Measurements from ENCODE around the gene KCNB1. TPM values are rescaled to one million over a fixed set of nuclear protein-coding genes. Genes with fewer than 3 reads are reported as not detected.
A peak's percentile ranks its signal among the peaks of the same experiment; 100 is the strongest.

KCNB1 gene
- total RNA-seq, 5 donors from 2014 or later (not counting 1 experiment from before 2014, with no cell fraction given) = 0.03 to 0.13 (median 0.12) TPM; not detected in 1

DNA sequence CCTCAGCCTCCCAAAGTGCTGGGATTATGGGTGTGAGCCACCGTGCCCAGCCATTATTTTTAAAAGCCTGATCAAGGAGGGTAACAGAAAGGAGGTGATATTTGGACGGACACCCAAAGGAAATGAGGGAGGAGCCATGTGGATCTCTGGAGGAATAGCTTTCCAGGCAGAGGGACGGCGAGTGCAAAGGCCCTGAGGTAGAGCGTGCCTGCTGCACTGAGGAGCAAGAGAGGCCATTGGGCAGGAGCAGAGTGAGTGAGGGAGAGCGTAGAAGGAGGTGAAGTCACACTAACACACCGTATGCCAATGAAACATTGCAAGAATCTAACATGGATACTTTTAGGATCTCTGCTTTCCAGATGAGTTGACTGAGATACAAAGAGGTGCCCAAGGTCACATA, 145.7 kb downstream of the KCNB1 start:
- H3K36me3 Mint-ChIP-seq = no peaks in the 10 kb centered on the region
- Histone ChIP-seq H3K27me3 (replicated peaks in 1 of 2; ENCODE audit: control insufficient read depth in 2 of 2, extremely low read depth in 1 of 2, insufficient read depth in 2 of 2, low read length in 1 of 2) (peaks cover 0 to 28% of the 10 kb centered on the region in 2 experiments), H3K4me3 (ENCODE audit: control insufficient read depth in 1 of 2, extremely low read depth in 1 of 2, low read length in 1 of 2) (no peak overlapping the region), H3K4me1 (ENCODE audit: control insufficient read depth in 1 of 2, extremely low read depth in 1 of 2, insufficient read depth in 2 of 2, low read length in 2 of 2) (no peaks in the 10 kb centered on the region), H3K36me3 (ENCODE audit: control insufficient read depth in 2 of 2, extremely low read depth in 1 of 2, insufficient read depth in 1 of 2, low read length in 1 of 2) (no peaks in the 10 kb centered on the region), H3K27ac (ENCODE audit: low read length) (no peak overlapping the region), H3K9me3 (no peaks in the 10 kb centered on the region)
- ATAC-seq (replicated peaks in 1 of 4) (no peak), DNase-seq (no peak)
- no peak overlapping the region for H3K4me3 Mint-ChIP-seq
- H3K27ac Mint-ChIP-seq = no peak overlapping the region
- CTCF ChIA-PET = interaction anchor here in 1 of 2 donors (0.6 kb wide), 1 partner anchor 800 kb away, joined by 3 read pairs; no protein-coding TSS in a partner anchor
- H3K9me3 Mint-ChIP-seq = no peaks in the 10 kb centered on the region
- peaks cover 0 to 2% (median 0%) of the 10 kb centered on the region in 3 donors for H3K4me1 Mint-ChIP-seq
- POLR2A ChIA-PET = no interaction called here
- peaks cover 14 to 16% of the 10 kb centered on the region in 2 donors for H3K27me3 Mint-ChIP-seq
- WGBS (ENCODE audit: insufficient coverage) = 78% methylated on average over 6 of the region's 7 CpGs

- Histone ChIP-seq H3K27ac (ENCODE audit: low read length) (no peak overlapping the region), H3K36me3 (ENCODE audit: control insufficient read depth in 2 of 2, extremely low read depth in 1 of 2, insufficient read depth in 1 of 2, low read length in 1 of 2) (no peaks in the 10 kb centered on the region), H3K4me3 (ENCODE audit: control insufficient read depth in 1 of 2, extremely low read depth in 1 of 2, low read length in 1 of 2) (no peak overlapping the region), H3K4me1 (ENCODE audit: control insufficient read depth in 1 of 2, extremely low read depth in 1 of 2, insufficient read depth in 2 of 2, low read length in 2 of 2) (no peaks in the 10 kb centered on the region), H3K9me3 (no peaks in the 10 kb centered on the region), H3K27me3 (replicated peaks in 1 of 2; ENCODE audit: control insufficient read depth in 2 of 2, extremely low read depth in 1 of 2, insufficient read depth in 2 of 2, low read length in 1 of 2) (peaks cover 0 to 31% of the 10 kb centered on the region in 2 experiments)
- Mint-ChIP-seq H3K27ac (no peak overlapping the region), H3K36me3 (no peaks in the 10 kb centered on the region), H3K9me3 (no peaks in the 10 kb centered on the region), H3K4me3 (no peak overlapping the region), H3K27me3 (peaks cover 20 to 24% of the 10 kb centered on the region in 2 donors), H3K4me1 (peaks cover 0 to 2% (median 0%) of the 10 kb centered on the region in 3 donors)
- POLR2A ChIA-PET = no interaction called here
- whole genome bisulfite sequencing (ENCODE audit: insufficient coverage) = 80% methylated on average over 12 of the region's 12 CpGs
- CTCF ChIA-PET = interaction anchor here (0.7 to 1.8 kb wide), 3 partner anchors 149 to 474 kb away, joined by 3 to 8 read pairs (median 3); no protein-coding TSS in a partner anchor
- ATAC-seq (replicated peaks in 1 of 4) (no peak), DNase-seq (no peak)
Measured at GRCh38 chr20:49335476-49335875, 147.0 kb downstream of the KCNB1 start.

- Mint-ChIP-seq H3K36me3 (no peaks in the 10 kb centered on the region), H3K4me3 (no peak overlapping the region), H3K27me3 (peaks cover 18 to 28% of the 10 kb centered on the region in 2 donors), H3K4me1 (peaks cover 0 to 2% (median 0%) of the 10 kb centered on the region in 3 donors), H3K9me3 (no peaks in the 10 kb centered on the region), H3K27ac (no peak overlapping the region)
- no peaks in the 10 kb centered on the region for H3K9me3 ChIP-seq
- H3K4me3 ChIP-seq (ENCODE audit: control insufficient read depth in 1 of 2, extremely low read depth in 1 of 2, low read length in 1 of 2) = no peak overlapping the region
- ChIA-PET POLR2A (no interaction called here), CTCF (interaction anchor here in 1 of 2 donors (0.7 kb wide), 1 partner anchor 1022 kb away, joined by 3 read pairs; no protein-coding TSS in a partner anchor)
- ATAC-seq (replicated peaks in 1 of 4) (no peak), DNase-seq (no peak)
- no peak overlapping the region for H3K27ac ChIP-seq (ENCODE audit: low read length)
- 60% methylated on average over 3 of the region's 3 CpGs for WGBS (ENCODE audit: insufficient coverage)
- H3K4me1 ChIP-seq (ENCODE audit: control insufficient read depth in 1 of 2, extremely low read depth in 1 of 2, insufficient read depth in 2 of 2, low read length in 2 of 2) = no peaks in the 10 kb centered on the region
- no peaks in the 10 kb centered on the region for H3K36me3 ChIP-seq (ENCODE audit: control insufficient read depth in 2 of 2, extremely low read depth in 1 of 2, insufficient read depth in 1 of 2, low read length in 1 of 2)
- peaks cover 0 to 19% of the 10 kb centered on the region in 2 experiments for H3K27me3 ChIP-seq (replicated peaks in 1 of 2; ENCODE audit: control insufficient read depth in 2 of 2, extremely low read depth in 1 of 2, insufficient read depth in 2 of 2, low read length in 1 of 2)
Measured at GRCh38 chr20:49330701-49331615, 151.5 kb downstream of the KCNB1 start.

DNA sequence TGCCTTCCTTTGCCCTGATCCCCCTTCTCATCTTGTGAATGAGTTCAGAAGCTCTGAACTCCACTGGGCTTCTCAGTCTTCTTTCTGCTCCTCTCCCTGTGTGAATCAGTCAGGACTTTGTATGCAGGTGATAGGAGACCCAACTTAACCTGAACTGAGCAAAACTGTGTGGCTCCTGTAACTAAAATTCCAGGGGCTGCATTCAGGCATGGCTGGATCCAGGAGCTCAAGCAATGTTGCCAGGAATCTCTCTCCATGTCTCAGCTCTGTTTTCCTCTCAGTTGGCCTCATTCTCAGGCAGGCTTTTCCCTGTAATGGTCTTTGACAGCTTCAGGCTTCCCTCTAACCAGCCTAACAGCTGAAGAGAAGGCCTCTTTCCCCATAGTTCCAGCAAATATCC, 153.7 kb downstream of the KCNB1 start:
- peaks cover 18 to 26% of the 10 kb centered on the region in 2 donors for H3K27me3 Mint-ChIP-seq
- POLR2A ChIA-PET = no interaction called here

GRCh38 chr20:49326026-49326425, 156.4 kb downstream of the KCNB1 start:
- 84% methylated on average over 6 of the region's 10 CpGs for WGBS (ENCODE audit: insufficient coverage)
- Histone ChIP-seq H3K4me3 (ENCODE audit: control insufficient read depth in 1 of 2, extremely low read depth in 1 of 2, low read length in 1 of 2) (no peak overlapping the region), H3K9me3 (no peaks in the 10 kb centered on the region), H3K27ac (ENCODE audit: low read length) (no peak overlapping the region), H3K36me3 (ENCODE audit: control insufficient read depth in 2 of 2, extremely low read depth in 1 of 2, insufficient read depth in 1 of 2, low read length in 1 of 2) (no peaks in the 10 kb centered on the region), H3K27me3 (replicated peaks in 1 of 2; ENCODE audit: control insufficient read depth in 2 of 2, extremely low read depth in 1 of 2, insufficient read depth in 2 of 2, low read length in 1 of 2) (peaks cover under 1 to 2% of the 10 kb centered on the region in 2 experiments), H3K4me1 (ENCODE audit: control insufficient read depth in 1 of 2, extremely low read depth in 1 of 2, insufficient read depth in 2 of 2, low read length in 2 of 2) (peaks cover 0 to 11% of the 10 kb centered on the region in 2 experiments)
- H3K4me3 Mint-ChIP-seq = no peak overlapping the region
- DNase-seq = no peak
- H3K27me3 Mint-ChIP-seq = peaks cover 15 to 16% of the 10 kb centered on the region in 2 donors
- peaks cover 11 to 19% (median 16%) of the 10 kb centered on the region in 3 donors for H3K4me1 Mint-ChIP-seq
- no peaks in the 10 kb centered on the region for H3K9me3 Mint-ChIP-seq
- no peak for ATAC-seq (replicated peaks in 1 of 4)
- H3K36me3 Mint-ChIP-seq = no peaks in the 10 kb centered on the region
- ChIA-PET POLR2A (no interaction called here), CTCF (interaction anchor here in 1 of 2 donors (0.9 kb wide), 1 partner anchor 80 kb away, joined by 3 read pairs; no protein-coding TSS in a partner anchor)
- no peak overlapping the region for H3K27ac Mint-ChIP-seq

More for the DNA sequence above, 153.7 kb downstream of the KCNB1 start:
- H3K4me1 ChIP-seq (ENCODE audit: control insufficient read depth in 1 of 2, extremely low read depth in 1 of 2, insufficient read depth in 2 of 2, low read length in 2 of 2) = peaks cover 0 to 5% of the 10 kb centered on the region in 2 experiments
- Mint-ChIP-seq H3K36me3 (no peaks in the 10 kb centered on the region), H3K4me1 (peaks cover 8 to 10% (median 8%) of the 10 kb centered on the region in 3 donors), H3K9me3 (no peaks in the 10 kb centered on the region), H3K27ac (no peak overlapping the region), H3K4me3 (no peak overlapping the region)
- peaks cover 0 to 13% of the 10 kb centered on the region in 2 experiments for H3K27me3 ChIP-seq (replicated peaks in 1 of 2; ENCODE audit: control insufficient read depth in 2 of 2, extremely low read depth in 1 of 2, insufficient read depth in 2 of 2, low read length in 1 of 2)
- H3K4me3 ChIP-seq (ENCODE audit: control insufficient read depth in 1 of 2, extremely low read depth in 1 of 2, low read length in 1 of 2) = no peak overlapping the region
- ATAC-seq (replicated peaks in 1 of 4) (no peak), DNase-seq (no peak)
- no peaks in the 10 kb centered on the region for H3K36me3 ChIP-seq (ENCODE audit: control insufficient read depth in 2 of 2, extremely low read depth in 1 of 2, insufficient read depth in 1 of 2, low read length in 1 of 2)
- H3K27ac ChIP-seq (ENCODE audit: low read length) = no peak overlapping the region
- CTCF ChIA-PET = interaction anchor here in 1 of 2 donors (0.6 kb wide), 1 partner anchor 78 kb away, joined by 3 read pairs; no protein-coding TSS in a partner anchor
- no peaks in the 10 kb centered on the region for H3K9me3 ChIP-seq

DNA sequence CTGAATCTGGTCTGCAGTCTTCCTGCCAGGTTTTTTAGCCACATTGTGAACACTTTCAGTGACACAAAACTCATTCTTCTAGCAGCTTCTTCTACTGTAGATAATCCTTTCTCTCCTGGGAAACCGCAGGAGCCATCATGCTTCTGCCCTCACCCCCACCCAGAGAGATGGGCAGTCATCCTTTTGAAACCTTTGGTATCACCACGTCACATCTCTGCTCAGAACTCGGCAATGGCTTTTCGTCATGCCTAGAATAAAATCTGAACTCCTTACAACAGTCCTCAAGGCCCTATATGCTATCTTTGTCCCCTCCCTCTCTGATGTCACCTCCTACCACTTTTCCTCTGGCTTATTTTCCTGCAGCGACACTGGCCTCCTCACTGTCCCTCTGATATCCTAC, 158.2 kb downstream of the KCNB1 start:
- Histone ChIP-seq H3K9me3 (no peaks in the 10 kb centered on the region), H3K4me3 (ENCODE audit: control insufficient read depth in 1 of 2, extremely low read depth in 1 of 2, low read length in 1 of 2) (no peak overlapping the region), H3K27me3 (replicated peaks in 1 of 2; ENCODE audit: control insufficient read depth in 2 of 2, extremely low read depth in 1 of 2, insufficient read depth in 2 of 2, low read length in 1 of 2) (peaks cover 4 to 18% of the 10 kb centered on the region in 2 experiments), H3K4me1 (ENCODE audit: control insufficient read depth in 1 of 2, extremely low read depth in 1 of 2, insufficient read depth in 2 of 2, low read length in 2 of 2) (peaks cover 0 to 15% of the 10 kb centered on the region in 2 experiments), H3K27ac (ENCODE audit: low read length) (no peak overlapping the region), H3K36me3 (ENCODE audit: control insufficient read depth in 2 of 2, extremely low read depth in 1 of 2, insufficient read depth in 1 of 2, low read length in 1 of 2) (no peaks in the 10 kb centered on the region)
- Mint-ChIP-seq H3K9me3 (no peaks in the 10 kb centered on the region), H3K36me3 (no peaks in the 10 kb centered on the region), H3K27ac (peak overlapping the region in 1 of 2 donors; percentile 87), H3K4me3 (no peak overlapping the region), H3K4me1 (peaks cover 12 to 19% (median 17%) of the 10 kb centered on the region in 3 donors), H3K27me3 (peaks cover 15 to 26% of the 10 kb centered on the region in 2 donors)
- WGBS (ENCODE audit: insufficient coverage) = 89% methylated on average over 5 of the region's 5 CpGs
- DNase-seq (no peak), ATAC-seq (replicated peaks in 1 of 4) (no peak)
- ChIA-PET POLR2A (no interaction called here), CTCF (no interaction called here)
